Panc1 (cell line): ENCODE measurements around the gene CETP.

ENCODE experiments used
- POLR2AphosphoS5 ChIP-seq: IDR thresholded peaks from 2 replicates; pipeline ENCODE4 v1.6.1; 2012; ENCODE audit warnings: mild to moderate bottlenecking, low read depth, low read length, moderate library complexity
- TF ChIP-seq, protein P1 (sequence below): fragments of 450-650 bp; IDR thresholded peaks from 2 replicates; pipeline ENCODE4 v1.5.1; 2017; ENCODE audit warnings: mild to moderate bottlenecking
- TF ChIP-seq, protein P2 (sequence below), 2 experiments: IDR thresholded peaks; 2 replicates each; pipeline ENCODE4 v1.6.1; 2011 to 2012; ENCODE audit warnings: low read depth in 2 of 2, control low read depth in 1 of 2, low read length in 1 of 2, mild to moderate bottlenecking in 1 of 2, moderate library complexity in 1 of 2; ENCODE audit not compliant: insufficient read depth in 1 of 2

DNA sequence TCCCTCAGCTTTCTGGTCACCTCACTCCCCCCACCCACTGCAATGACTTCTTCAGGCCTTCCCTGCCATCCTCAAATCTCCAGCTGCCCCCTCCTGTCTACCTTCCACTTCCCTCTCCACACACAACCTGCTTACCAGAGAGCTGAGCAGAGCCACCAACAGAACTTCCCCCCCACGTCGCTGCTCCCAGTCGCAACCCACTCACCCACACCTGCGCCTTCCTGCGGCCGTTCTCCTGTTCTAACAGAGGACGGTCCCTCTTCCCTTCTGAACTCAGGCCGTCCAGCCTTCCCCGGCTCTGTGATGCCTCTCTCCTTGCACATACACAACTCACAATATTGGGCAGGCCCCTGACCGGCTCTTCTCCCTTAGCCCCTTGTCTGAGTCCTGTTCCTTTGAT, 14.0 kb downstream of the CETP start:
- TF ChIP-seq, protein P1, sequence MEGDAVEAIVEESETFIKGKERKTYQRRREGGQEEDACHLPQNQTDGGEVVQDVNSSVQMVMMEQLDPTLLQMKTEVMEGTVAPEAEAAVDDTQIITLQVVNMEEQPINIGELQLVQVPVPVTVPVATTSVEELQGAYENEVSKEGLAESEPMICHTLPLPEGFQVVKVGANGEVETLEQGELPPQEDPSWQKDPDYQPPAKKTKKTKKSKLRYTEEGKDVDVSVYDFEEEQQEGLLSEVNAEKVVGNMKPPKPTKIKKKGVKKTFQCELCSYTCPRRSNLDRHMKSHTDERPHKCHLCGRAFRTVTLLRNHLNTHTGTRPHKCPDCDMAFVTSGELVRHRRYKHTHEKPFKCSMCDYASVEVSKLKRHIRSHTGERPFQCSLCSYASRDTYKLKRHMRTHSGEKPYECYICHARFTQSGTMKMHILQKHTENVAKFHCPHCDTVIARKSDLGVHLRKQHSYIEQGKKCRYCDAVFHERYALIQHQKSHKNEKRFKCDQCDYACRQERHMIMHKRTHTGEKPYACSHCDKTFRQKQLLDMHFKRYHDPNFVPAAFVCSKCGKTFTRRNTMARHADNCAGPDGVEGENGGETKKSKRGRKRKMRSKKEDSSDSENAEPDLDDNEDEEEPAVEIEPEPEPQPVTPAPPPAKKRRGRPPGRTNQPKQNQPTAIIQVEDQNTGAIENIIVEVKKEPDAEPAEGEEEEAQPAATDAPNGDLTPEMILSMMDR: no peak
- no peak for TF ChIP-seq POLR2AphosphoS5
- TF ChIP-seq, protein P2, sequence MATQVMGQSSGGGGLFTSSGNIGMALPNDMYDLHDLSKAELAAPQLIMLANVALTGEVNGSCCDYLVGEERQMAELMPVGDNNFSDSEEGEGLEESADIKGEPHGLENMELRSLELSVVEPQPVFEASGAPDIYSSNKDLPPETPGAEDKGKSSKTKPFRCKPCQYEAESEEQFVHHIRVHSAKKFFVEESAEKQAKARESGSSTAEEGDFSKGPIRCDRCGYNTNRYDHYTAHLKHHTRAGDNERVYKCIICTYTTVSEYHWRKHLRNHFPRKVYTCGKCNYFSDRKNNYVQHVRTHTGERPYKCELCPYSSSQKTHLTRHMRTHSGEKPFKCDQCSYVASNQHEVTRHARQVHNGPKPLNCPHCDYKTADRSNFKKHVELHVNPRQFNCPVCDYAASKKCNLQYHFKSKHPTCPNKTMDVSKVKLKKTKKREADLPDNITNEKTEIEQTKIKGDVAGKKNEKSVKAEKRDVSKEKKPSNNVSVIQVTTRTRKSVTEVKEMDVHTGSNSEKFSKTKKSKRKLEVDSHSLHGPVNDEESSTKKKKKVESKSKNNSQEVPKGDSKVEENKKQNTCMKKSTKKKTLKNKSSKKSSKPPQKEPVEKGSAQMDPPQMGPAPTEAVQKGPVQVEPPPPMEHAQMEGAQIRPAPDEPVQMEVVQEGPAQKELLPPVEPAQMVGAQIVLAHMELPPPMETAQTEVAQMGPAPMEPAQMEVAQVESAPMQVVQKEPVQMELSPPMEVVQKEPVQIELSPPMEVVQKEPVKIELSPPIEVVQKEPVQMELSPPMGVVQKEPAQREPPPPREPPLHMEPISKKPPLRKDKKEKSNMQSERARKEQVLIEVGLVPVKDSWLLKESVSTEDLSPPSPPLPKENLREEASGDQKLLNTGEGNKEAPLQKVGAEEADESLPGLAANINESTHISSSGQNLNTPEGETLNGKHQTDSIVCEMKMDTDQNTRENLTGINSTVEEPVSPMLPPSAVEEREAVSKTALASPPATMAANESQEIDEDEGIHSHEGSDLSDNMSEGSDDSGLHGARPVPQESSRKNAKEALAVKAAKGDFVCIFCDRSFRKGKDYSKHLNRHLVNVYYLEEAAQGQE (IDR thresholded peaks at IDR 0.05; ENCODE audit: insufficient read depth in 1 of 2, low read depth in 2 of 2, low read length in 1 of 2): no peak
